MCF 10A (cell line): ENCODE measurements around the gene MZB1. TPM values are rescaled to one million over a fixed set of nuclear protein-coding genes. Genes with fewer than 3 reads are reported as not detected.
"Not testable (repeated sequence)": the region's sequence is repeated elsewhere in the genome, so short reads cannot be mapped to it uniquely, and the experiment has no call there.

ENCODE experiments used
- BruUV-seq: library from RNA; stranded (reverse); fragments of 400-500 nt; replicated peaks from 2 replicates; lab custom pipeline; 2021; lab: Mats Ljungman, UMichigan
- CTCF ChIA-PET: fragments of 300-600 bp; sonication (Branson Sonifier 250); formaldehyde crosslinking; extraction: SDS; loops from one replicate; lab custom pipeline; 2021; ENCODE audit warnings: antibody characterized with exemption, inconsistent platforms; lab: Yijun Ruan, JAX
- POLR2A ChIA-PET: fragments of 300-600, 350-650 bp; sonication (Branson Sonifier 250); formaldehyde crosslinking; extraction: SDS; loops from one replicate; lab custom pipeline; 2020; ENCODE audit warnings: antibody characterized with exemption, inconsistent platforms; lab: Yijun Ruan, JAX
- DNase-seq: peaks from one replicate; pipeline ENCODE4 v3.0.0-alpha.2; 2018; ENCODE audit not compliant: unreplicated experiment
- H3K27ac Mint-ChIP-seq: one replicate; pipeline ENCODE4 v1.8.0; 2022; ENCODE audit warnings: mild to moderate bottlenecking, low read depth, mixed read lengths; ENCODE audit not compliant: unreplicated experiment
- H3K27me3 Mint-ChIP-seq: one replicate; pipeline ENCODE4 v1.8.0; 2022; ENCODE audit warnings: mixed read lengths; ENCODE audit not compliant: insufficient read depth, unreplicated experiment
- H3K36me3 Mint-ChIP-seq: one replicate; pipeline ENCODE4 v1.8.0; 2022; ENCODE audit warnings: mild to moderate bottlenecking, moderate library complexity, mixed read lengths; ENCODE audit not compliant: insufficient read depth, unreplicated experiment
- H3K4me1 Mint-ChIP-seq: one replicate; pipeline ENCODE4 v1.8.0; 2022; ENCODE audit warnings: mixed read lengths; ENCODE audit not compliant: insufficient read depth, unreplicated experiment
- H3K4me3 Mint-ChIP-seq: one replicate; pipeline ENCODE4 v1.8.0; 2022; ENCODE audit warnings: mild to moderate bottlenecking, moderate library complexity, mixed read lengths; ENCODE audit not compliant: unreplicated experiment
- H3K9me3 Mint-ChIP-seq: one replicate; pipeline ENCODE4 v1.8.0; 2022; ENCODE audit warnings: mixed read lengths; ENCODE audit not compliant: unreplicated experiment
- CTCF ChIP-seq: fragments of 200-600 bp; IDR thresholded peaks from one replicate; pipeline ENCODE4 v1.8.0; 2022; ENCODE audit warnings: antibody characterized with exemption, mild to moderate bottlenecking; ENCODE audit not compliant: unreplicated experiment
- intact Hi-C: fragments of 100-400 bp; cut with micrococcal nuclease; formaldehyde crosslinking; loops from 2 replicates; pipeline ENCODE4 v1.14.1; 2022
- total RNA-seq: library from RNA; stranded (reverse); gene quantifications from 2 replicates; pipeline ENCODE4 v1.2.3, GENCODE V29; 2022

Gene MZB1
- total RNA-seq, 1 experiment from 2014 or later, result not detected

GRCh38 chr5:139410993-139411828 is 21.5 kb upstream of the MZB1 start:
- CTCF ChIA-PET, result interaction anchor here (0.6 to 11.5 kb wide), 8 partner anchors 9 to 453 kb away, joined by 3 to 111 read pairs (median 4); no protein-coding TSS in a partner anchor
- POLR2A ChIA-PET, result interaction anchor here (2.1 kb wide), 1 partner anchor 11 kb away, joined by 10 read pairs; no protein-coding TSS in a partner anchor

GRCh38 chr5:139410121-139410992 is 20.6 kb upstream of the MZB1 start:
- intact Hi-C loops, result no loop called here
- no TSS peak for BruUV-seq
- no peak for TF ChIP-seq CTCF
- Mint-ChIP-seq H3K4me3 (no peak overlapping the region), H3K9me3 (no peaks in the 10 kb centered on the region), H3K36me3 (no peaks in the 10 kb centered on the region), H3K27ac (no peak overlapping the region), H3K4me1 (no peaks in the 10 kb centered on the region), H3K27me3 (no peaks in the 10 kb centered on the region)
- no peak for DNase-seq
- ChIA-PET CTCF (interaction anchor here (0.5 to 11.5 kb wide), 11 partner anchors 8 to 463 kb away, joined by 3 to 111 read pairs (median 4); no protein-coding TSS in a partner anchor), POLR2A (interaction anchor here (2.1 kb wide), 1 partner anchor 12 kb away, joined by 10 read pairs; no protein-coding TSS in a partner anchor)

More at GRCh38 chr5:139410993-139411828, 21.5 kb upstream of the MZB1 start:
- H3K9me3 Mint-ChIP-seq, result no peaks in the 10 kb centered on the region
- intact Hi-C loops, result no loop called here
- BruUV-seq, result no TSS peak
- H3K27me3 Mint-ChIP-seq, result no peaks in the 10 kb centered on the region
- H3K36me3 Mint-ChIP-seq, result no peaks in the 10 kb centered on the region
- DNase-seq, result no peak
- TF ChIP-seq CTCF, result no peak
- H3K27ac Mint-ChIP-seq, result no peak overlapping the region
- no peaks in the 10 kb centered on the region for H3K4me1 Mint-ChIP-seq
- no peak overlapping the region for H3K4me3 Mint-ChIP-seq

GRCh38 chr5:139409116-139409515 is 19.4 kb upstream of the MZB1 start:
- DNase-seq, H3K4me3 Mint-ChIP-seq, intact Hi-C loops, H3K9me3 Mint-ChIP-seq, BruUV-seq, H3K4me1 Mint-ChIP-seq, H3K27me3 Mint-ChIP-seq, H3K36me3 Mint-ChIP-seq, H3K27ac Mint-ChIP-seq: not testable (repeated sequence)
- ChIA-PET CTCF (interaction anchor here (0.6 to 11.5 kb wide), 5 partner anchors 13 to 120 kb away, joined by 3 to 111 read pairs (median 7); no protein-coding TSS in a partner anchor), POLR2A (interaction anchor here (0.8 to 2.1 kb wide), 2 partner anchors 13 to 115 kb away, joined by 3 to 10 read pairs; no protein-coding TSS in a partner anchor)

- intact Hi-C loops, result no loop called here
- BruUV-seq, result no TSS peak
- Mint-ChIP-seq H3K27me3 (no peaks in the 10 kb centered on the region), H3K4me3 (no peak overlapping the region), H3K9me3 (no peaks in the 10 kb centered on the region), H3K36me3 (peaks cover 8% of the 10 kb centered on the region), H3K4me1 (peaks cover 15% of the 10 kb centered on the region), H3K27ac (no peak overlapping the region)
- DNase-seq, result no peak
- TF ChIP-seq CTCF, result no peak
- POLR2A ChIA-PET, result no interaction called here
- CTCF ChIA-PET, result interaction anchor here (2.5 to 11.5 kb wide), 2 partner anchors 14 to 106 kb away, joined by 13 to 111 read pairs; no protein-coding TSS in a partner anchor
These were observed 18.5 kb upstream of the MZB1 start for GRCh38 chr5:139408191-139408590.
